NCI-H2171 (cell line): ENCODE measurements around the gene ZC3H7A.
A peak's percentile ranks its signal among the peaks of the same experiment; 100 is the strongest.

Experiments used
- DNase-seq: peaks from one replicate; lab custom pipeline; 2025; lab: John Stamatoyannopoulos, UW

The ZC3H7A gene

DNA sequence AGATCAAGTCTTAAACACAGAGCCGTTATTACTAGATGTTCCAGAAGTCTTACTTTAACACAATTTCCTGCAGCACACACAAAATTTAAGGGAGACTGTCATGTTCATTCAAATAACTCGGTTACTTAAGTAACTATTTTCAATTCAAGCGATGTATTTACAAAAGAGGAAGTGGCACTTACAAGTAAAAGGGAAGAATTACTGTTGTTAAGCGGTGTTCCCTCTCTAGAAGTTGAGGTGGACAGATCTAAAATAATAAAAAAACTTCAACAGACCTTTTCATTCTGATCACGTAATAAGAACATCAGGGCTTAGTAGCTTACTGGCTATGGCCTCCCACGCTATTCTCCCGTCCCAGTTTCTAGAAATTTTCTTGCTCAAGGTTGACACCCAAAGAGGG lies 28.2 kb downstream of the ZC3H7A start:
- no peak for DNase-seq

DNA sequence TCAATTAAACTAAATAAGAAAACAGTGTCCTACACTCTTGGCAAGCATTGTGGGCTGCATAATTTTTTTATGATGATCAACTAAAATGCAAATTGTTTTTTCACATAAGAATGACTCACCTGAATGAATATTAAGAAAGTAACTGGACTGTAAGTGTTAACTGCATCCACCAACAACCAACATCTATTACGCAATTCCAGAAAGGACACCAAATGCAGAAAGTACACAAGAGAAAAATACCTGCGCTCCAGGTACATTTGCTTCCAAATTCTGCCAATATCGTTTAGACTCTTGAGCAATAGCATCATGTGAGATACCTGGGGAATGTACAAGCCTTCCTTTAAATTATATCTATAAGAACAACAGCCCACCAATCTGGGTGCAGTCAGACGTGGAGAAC lies 34.6 kb downstream of the ZC3H7A start:
- no peak for DNase-seq

DNA sequence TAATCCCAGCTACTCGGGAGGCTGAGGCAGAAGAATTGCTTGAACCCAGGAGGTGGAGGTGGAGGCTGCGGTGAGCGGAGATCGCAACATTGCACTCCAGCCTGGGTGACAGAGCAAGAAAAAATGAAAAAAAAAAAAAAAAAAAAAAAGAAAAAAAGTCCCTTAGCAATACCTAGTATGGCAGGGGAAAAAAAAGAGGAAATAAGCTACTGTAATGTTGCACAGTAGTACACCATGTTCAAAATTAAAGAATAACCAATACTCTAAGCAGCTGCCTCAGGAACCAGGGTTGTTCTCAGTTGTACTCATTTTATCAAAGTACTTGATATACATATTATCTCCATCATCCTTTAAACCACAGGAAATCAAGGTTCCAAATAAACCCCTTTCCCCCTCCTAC lies 37.1 kb downstream of the ZC3H7A start:
- DNase-seq = no peak

DNA sequence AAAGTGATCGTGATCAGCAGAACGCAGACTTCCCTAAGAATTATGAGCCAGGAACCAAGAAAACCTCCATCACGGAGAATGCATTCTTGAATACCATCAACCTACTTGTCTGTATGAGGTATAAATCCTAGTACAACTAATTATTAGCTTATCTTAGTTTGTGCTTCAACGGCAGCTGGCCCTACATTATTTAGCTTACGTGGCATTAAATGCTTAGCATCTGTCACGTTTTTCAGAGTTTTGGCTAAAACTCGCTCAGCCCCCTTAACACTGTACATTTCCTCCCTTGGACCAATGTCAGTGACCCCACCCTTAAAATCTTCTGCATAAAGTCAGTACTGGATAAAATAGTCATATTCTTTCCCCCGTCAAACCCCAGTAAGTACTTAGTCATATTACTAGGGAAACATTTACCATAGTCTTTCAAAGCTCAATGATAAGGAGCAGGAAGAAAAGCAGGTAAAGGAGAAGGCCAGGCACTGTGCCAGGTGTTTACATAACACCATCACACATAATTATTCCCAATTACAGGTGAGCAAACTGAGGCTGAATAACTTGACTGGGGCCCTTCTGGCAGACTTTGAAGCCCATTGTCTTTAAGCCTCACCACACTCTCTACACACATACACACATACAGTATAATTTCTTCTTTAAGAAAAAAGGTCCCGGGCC lies 37.8 kb downstream of the ZC3H7A start:
- no peak for DNase-seq

DNA sequence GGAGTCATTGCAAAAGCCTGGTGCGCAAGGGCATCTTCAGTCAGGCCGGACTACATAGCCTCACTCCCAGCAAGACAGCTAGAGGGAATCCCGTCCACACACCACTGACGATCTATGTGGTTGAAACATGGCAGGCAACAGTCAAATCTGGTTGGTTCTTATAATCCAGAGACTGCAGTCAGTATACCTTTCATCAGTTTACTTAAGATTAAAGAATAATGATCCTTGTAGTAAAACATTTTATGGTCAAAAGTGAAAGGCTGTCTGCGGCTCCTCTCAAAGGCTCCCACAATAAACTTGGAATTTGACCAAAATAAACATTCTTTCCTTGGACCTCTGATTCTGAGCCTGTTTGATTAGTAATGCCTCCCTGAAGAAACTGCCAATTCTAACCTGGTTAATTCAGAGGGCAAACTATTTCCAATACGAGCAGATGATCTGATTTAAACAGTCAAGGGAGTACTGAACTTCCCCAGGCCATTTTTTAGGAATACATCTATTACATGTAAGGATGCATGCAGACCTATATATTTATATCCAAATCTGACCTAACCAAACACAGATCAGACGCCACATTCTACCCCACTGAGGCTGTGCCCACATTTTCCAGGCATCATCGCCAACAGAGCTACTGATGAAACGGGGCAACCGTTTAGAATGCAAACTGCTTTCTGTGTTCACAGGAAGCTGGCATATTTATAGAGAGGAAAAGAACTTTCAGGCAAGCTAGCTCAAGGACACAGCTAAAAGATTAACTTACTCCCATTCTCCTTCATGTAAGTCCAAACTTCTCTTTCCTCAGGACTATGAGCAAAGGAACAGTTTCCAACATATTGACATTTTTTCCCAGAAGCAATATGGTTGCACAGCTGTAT lies 39.1 kb downstream of the ZC3H7A start:
- DNase-seq = no peak

DNA sequence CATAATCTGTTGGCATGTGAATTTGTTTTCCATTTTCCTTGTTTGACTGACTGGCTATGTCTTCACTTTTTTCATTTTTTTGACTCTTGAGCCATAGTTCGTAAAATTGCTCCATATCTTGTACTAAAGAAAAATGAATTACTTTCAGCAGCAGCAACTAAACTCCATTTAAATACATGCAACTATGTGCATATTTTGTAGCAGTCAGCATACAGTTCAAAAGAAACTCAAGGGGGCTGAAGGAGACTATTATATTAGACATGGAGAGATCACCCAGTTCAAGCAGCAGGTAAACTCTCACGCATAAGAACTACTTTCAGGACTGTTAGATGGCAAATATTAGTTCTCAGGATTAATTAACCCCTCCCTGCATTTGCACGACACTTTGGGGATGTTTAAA lies 40.8 kb downstream of the ZC3H7A start:
- DNase-seq = no peak

DNA sequence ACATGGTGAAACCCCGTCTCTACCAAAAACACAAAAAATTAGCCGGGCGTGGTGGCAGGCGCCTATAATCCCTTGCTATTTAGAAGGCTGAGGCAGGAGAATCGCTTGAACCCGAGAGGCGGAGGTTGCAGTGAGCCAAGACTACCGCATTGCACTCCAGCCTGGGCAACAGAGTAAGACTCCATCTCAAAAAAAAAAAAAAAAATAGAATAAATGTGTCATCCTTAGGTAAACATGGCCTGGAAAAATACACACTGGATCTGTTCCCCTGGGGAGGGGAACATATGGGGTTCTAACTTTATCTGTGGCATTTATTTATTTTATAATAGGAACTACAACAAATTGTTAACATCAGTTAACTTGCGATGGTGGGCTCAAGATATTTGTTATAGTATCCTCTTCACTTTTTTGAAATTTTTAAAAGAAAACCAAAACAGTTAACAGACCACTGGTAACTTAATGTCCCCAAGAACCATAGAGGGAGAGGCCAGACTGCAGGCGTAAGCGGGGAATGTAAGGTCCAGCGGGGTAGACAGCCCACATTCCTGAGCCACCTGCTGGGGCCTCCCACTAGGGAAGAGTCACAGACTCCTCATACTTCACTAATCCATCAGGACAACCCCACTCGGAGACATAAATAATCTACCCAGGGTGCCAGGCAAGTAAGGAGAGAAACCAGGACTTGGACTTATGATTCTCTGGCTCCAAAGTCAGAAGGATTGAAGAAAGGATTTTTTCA lies 41.9 kb downstream of the ZC3H7A start:
- no peak for DNase-seq

DNA sequence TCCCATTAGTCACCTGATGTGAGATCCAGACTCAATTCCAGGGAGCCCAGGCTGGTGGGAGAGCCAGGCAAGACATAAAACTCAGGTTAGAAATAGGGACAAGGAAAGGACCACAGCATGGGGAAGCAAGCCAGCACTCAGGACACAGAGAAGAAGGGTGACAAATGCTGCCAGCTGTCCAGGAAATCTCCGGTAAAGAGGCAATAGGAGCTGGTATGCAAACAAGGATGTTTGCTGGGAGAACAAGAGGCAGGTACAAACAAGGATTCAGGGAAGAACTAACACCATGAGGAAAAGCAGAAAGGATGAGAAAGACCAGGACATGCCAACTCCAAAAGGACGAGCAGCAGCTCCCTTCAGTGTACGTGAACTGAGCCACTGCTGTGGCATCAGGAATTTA lies 44.2 kb downstream of the ZC3H7A start:
- DNase-seq = no peak

DNA sequence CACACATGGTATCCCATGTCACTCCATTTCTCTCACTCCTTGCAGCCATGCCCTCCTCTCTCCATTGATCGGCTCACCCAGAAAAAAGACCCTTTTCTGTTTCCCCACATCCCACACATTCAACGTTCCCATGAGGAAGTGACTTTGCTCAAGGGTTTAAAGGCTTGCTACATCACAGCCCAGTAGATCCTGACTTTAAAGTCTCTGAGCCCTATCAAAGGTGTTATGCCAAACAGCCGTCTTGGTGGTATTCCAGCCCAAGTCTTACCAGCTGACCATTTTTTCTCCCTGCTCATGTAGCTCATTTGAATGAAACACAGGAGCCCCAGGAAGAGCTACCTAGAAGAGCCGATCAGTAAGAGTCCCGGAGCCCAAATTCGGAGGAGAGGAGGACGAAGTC lies 47.0 kb downstream of the ZC3H7A start:
- no peak for DNase-seq

DNA sequence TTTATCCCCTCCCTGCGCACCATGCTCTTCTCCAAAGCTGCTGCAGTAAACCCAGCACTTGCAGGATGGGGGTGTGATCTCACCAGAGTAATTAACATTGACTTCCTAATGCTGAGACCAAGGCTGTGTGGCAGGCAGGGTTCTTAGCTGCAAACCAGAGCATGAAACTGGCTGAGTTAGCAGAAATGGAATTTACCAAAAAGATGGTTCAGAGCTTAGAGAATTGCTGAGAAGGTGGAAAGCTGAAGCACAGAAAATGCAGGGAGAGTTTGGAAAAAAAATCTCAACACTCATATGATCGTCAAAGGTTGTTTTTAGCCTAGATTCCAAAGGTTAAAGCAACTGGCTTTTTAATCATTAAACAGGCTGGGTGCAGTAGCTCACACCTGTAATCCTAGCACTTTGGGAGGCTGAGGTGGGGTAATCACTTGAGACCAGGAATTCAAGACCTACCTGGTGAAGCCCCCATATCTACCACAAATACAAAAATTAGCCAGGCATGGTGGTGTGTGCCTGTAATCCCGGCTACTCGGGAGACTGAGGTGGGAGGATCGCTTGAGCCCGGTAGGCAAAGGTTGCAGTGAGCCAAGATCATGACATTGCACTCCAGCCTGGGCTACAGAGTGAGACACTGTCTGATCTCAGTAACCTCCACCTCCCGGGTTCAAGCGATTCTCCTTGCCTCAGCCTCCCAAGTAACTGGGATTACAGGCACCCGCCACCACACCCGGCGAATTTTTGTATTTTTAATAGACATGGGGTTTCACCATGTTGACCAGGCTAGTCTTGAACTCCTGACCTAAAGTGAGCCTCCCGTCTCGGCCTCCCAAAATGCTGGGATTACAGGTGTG lies 48.4 kb downstream of the ZC3H7A start:
- no peak for DNase-seq

DNA sequence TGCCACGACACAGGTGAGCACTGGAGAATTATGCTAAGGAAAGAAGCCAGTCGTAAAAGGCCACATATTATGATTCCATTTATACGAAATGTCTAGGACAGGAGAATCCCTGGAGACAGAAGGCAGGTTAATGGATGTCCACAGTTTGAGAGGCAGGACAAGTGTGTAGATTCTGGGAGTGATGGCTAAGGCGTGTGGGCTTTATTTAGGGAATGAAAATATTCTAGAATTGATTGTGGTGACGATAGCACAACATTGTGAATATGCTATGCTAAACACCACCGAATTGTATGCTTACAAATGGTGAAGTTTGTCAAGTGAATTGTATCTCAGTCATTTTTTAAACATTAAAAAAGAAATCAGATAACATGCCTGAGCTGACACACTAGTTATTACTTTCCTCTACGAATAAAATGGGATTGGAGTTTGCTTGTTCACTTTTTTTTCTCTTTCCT lies 49.1 kb downstream of the ZC3H7A start:
- DNase-seq = no peak

DNA sequence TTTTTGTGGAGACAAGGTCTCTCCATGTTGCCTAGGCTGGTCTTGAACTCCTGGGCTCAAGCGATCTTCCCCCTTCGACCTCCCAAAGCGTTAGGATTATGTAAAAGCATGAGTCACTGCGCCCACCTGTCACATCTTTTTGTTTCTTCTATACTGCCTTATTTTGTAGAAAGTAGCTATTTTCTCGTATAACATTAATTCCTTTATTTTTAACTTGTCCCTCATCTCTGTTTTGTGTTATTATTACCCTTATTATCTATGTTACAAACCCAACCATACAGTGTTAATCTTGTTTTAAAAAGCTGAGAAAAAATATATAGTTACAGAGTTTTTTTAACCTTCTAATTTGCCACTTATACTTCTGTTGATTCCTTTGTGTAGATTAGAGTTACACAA lies 53.0 kb downstream of the ZC3H7A start:
- no peak for DNase-seq

DNA sequence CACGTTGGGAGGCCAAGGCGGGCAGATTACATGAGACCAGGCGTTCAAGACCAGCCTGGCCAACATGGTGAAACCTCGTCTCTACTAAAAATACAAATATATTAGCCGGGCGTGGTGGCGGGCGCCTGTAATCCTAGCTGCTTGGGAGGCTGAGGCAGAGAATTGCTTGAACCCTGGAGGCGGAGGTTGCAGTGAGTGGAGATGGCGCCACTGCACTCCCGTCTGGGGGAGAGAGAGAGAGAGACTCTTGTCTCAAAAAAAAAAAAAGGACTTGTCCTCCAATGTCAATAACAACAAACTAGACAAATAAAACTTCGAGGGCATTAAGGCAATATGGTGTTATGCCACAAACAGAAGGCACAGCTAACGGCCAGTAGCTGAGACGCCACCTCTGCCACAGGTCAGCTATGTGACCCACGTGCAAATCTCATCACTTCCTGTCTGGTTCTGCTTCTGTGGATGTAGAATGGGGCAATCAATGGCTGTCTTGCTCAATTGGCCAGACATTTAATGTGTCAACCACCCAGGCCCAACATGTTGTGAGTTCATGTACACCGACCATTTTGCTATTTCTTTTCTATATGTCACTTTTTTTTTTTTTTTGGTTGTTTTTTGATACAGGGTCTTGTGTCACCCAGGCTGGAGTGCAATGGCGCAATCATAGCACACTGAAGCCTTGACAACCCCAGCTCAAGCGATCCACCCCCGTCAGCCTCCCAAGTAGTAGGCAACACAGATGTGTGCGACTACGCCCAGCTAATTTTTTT lies 53.6 kb downstream of the ZC3H7A start:
- peak; percentile 7 for DNase-seq

DNA sequence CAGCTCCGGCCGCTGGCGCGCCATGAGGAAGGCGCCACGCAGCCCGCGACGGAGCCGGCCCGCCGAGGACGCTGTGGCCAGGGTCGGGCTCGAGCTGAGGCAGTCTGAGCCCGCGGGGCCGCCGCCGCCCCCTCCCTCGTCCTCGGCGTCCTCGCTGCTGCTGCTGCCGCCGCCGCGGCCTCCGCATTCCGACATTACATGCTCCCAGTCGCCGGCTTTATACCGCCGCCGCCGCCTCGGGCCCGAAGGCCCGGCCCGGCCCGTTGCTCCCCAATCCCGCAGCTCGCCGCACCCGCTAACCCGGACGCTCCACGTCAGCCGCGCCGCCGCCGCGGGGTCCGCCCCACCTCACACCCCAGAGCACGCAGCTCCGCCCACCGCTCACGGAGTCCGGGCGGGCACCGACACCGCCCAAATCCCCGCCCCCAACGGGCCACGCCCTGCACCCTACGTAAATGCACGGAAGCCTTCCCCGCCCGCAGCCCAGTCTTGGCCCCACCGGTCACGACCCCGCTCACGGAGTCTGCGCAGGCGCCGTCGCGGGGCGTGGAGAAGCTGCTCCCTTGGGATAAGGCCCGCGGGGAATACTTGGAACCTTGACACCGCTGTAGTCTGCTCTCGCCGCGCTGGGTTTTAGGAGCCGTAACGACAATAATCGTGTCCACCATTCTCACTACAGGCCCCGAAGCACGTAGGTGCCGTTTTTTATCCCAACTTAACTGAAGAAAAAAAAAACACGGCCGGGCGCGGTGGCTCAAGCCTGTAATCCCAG lies 54.3 kb downstream of the ZC3H7A start, which contains the start of gene TXNDC11:
Gene TXNDC11 (minus strand): TSS at position 322 of the 772 bp plus-strand sequence. CDS start 127 bp downstream, at position 195.
- peak; percentile 99 for DNase-seq

DNA sequence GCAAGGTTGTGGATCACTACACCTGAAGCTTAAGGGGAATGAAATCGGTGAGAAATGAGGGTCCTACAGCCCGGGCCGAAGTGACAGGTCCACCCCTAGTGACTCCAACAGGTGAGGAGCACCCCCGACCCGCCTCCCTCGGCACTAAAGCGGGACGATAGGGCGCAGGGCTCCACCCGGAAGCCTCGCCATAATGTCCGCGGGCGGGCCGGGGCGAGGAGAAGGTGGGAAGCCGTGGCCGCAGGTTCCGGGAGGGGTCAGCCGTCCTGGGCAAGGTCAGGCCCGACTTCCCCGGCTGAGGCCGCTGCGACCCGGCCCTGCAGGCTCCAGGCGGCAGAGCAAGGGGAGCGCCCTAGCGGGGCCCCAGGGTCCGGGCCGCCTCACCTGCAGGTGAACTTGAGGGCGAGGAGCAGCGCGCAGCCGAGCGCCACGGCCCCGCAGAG lies 54.9 kb downstream of the ZC3H7A start:
- no peak for DNase-seq

DNA sequence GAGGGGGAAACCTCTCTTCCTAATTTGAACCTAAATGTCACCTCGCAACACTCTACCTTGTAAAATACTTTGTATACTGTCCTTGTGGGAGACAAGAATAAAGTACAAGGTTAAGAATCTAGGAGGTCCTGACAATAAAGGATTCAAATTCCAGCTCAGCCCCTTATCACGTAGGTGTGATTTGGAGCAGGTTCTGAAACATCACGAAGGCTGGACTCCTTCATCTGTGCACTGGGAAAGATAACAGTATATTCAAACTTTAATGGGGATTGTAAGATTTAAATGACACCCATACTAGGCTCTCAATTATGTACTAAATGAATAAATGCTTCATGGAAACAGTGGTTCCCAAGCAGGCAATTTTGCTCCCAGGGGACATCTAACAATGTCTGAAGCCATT lies 56.5 kb downstream of the ZC3H7A start:
- no peak for DNase-seq

DNA sequence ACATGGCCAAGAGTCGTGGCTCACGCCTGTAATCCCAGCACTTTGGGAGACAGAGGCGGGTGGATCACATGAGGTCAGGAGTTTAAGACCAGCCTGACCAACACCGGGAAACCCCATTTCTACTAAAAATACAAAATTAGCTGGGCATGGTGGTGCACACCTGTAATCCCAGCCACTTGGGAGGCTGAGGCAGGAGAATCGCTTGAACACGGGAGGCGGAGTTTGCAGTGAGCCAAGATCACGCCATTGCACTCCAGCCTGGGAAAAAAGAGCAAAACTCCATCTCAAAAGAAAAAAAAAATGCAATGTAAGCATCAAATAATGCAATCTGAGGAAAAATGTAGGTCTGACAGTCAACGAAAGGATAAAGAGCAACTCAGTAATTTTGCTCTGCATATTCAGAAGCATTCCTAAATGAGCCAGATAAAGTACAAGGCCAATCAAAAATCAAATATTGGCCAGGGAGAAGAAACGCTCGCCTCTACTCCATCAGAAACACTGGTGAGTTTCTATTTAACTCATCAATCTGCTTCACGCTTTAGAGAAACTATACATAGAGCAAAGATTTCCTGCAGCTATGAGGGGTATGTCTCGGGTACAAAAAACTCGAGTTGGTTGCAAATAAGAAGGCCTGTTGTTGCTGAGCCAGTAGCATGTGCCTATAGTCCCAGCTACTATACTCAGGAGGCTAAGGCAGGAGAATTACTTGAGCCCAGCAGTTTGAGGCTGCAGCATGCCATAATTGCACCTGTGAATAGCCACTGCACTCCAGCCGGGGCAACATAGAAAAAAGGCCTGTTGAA lies 58.1 kb downstream of the ZC3H7A start:
- no peak for DNase-seq

DNA sequence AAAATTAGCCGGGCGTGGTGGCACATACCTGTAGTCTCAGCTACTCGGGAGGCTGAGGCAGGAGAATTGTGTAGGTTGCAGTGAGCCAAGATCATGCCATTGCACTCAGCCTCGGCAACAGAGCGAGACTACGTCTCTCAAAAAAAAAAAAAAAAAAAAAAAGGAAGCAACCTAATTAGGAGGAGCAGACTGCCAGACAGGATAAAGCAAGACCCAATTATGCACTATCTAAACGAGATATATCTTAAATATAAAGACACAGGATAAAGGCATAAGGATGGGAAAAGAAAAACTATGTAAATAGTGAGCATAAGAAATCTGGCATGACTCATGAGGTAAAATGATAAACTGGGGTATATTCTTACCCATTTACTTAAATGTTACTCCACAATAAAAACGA lies 59.3 kb downstream of the ZC3H7A start:
- no peak for DNase-seq

DNA sequence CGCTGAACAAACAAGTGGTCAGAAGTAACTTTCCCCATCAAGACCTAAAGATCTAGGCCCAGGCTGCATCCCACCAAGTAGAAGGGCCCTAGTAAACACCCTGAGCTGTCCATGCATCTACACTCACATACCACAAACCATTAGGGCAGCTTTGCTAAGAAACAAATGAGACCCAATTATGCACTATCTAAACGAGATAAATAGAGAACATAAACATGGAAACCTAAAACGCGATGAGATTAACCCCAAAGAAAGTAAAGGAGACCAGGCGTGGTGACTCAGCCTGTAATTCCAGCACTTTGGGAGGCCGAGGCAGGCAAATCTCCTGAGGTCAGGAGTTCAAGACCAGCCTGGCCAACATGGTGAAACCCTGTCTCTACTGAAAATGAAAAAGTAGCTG lies 60.2 kb downstream of the ZC3H7A start:
- no peak for DNase-seq
